ENCODE measurements around the gene TNS2.
A peak's percentile ranks its signal among the peaks of the same experiment; 100 is the strongest.

TNS2 gene

DNA sequence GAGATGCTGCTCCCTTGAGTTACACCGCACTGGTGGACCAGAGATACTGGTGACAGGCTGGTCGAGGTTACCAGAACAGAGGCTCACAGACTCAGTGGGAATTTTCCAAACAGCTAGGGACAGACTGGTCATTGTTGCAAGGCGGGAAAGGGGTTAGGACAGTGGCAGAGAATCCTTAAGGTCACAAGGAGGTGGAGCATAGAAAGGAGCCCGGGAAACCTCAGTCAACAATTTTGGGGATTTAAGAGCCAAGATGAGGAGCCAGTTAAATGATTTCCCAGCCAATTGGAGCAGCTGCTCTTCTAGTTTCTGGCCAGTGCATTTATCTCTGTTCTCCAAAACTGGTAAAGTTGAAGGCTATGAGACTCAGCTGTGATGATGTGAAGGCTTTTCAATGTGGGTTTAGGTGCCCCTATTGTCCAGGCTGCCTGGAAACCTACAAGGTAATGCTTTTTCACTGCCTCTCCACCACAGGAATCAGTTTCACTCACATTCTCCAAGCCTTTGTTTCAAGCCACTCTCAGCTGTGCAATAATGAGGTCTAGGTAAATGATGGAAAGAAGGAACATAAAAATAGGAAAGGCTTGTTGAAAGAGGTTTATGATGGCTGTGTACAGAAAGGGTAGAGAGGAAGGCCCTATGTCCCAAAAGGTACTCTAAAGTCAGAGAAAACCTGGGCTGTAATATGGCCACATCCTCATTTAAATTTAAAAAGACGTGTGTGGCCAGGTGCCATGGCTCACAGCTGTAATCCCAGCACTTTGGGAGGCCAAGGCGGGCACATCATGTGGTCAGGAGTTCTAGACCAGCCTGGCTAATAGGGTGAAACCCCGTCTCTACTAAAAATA lies 7.0 kb upstream of the TNS2 start:
- no peak for DNase-seq (ENCODE audit: low read depth)

DNA sequence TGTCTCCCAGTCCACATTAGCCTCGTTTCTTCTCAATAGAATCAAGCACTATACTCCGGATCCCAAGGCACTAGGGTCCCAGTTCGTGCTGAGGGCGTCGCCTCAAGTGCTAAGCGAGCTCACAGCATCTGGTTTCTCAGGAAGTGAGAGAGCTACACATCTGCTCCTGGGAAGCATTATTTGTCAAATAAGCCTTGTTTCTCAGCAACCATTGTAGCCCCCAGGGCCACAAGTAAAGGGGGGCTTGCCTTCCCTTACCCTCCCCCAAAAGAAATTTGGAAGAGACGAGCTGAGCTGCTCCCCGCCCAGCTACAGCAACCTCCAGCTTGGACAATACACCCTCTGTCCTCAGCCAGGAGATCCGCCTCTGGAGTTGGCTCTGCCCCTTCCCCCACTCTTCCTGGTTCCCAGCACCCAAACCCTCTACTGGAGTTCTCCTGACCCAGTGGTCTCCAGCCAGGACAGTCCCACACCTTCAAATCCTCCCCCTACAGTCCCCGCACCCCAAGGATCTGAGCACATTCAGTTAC lies 5.7 kb upstream of the TNS2 start:
- DNase-seq (ENCODE audit: low read depth), result no peak

DNA sequence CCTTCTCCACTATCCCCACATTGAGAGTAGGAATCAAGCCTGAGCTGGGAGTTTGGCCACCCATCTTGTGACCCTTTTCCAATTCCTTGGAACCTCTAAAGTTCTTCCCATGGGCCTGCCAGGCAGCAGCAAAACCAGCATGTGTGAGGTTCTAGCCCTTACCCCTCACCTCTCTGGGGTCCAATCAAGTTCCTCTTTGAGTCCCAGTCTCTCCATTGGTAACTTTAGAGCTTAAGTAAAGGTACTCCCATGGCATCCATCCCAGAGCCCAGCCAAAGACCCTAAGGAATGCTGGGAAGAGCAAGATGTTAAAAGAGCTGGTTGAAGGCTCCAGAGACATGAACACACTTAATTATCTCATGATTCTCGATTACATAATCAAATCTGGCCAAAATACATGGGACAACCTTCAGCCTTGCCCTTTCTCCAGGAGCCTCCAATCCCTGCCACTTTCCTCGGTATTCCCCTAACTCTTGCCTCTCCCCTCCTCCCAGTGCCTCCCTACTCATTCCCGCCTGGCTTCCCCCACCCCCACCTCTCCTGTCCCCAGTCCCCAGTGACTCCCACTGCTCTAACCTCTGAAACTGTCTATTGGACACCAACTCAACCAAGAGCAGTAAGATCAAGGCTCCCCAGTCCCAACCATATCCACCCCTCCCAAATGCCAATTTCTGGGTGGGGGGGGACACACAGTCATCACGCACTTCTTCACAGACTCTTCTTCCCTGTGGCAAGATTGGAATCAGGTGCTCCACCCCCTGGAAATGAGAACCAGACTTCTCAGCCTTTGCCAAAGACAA lies 4.8 kb upstream of the TNS2 start:
- no peak for DNase-seq (ENCODE audit: low read depth)

DNA sequence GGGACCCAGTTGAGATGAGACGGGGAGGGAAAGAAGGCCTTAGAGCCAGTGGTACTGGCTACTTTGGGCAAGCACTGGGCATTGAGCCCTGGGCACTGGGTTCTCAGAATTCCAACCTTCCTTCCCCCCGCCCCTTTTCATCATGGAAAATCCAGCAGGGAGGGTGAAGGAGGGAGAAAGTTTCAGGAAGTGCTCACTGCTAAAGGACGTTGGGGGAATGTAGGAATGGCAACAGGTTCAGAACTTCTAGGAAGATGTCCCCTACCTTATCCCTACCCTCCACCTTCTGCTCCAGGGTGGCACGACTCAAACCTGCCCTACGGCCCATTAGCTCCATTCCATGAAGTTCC lies 4.2 kb upstream of the TNS2 start:
- no peak for DNase-seq (ENCODE audit: low read depth)

DNA sequence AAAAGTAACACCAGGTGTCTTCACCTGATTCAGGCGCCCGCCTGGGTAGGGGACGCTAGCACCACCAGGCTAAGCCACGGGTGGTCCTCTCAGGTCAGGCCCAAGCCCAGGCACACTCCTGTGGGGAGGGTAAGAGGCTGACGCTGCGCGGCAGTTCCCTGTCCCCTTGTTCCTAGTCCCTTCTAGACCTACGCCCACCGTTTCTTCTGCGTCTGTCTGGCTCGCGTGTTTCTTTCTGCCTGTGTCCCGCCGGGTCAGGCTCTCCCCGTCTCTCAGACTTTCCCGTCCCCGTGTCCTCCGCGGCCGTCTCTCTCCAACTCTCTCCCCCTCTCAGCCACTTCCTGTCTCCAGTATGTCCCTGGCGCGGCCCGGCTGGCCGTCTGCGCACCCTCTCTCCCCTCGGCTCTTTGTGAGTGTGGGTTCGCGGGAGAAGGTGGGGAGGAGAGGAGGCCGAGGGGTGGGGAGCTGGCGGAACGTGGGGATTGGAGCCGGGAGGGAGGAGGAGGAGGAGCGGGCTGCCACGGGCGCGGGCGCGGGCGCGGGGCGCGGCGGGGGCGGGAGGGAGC lies 3.1 kb upstream of the TNS2 start:
- no peak for DNase-seq (ENCODE audit: low read depth)

DNA sequence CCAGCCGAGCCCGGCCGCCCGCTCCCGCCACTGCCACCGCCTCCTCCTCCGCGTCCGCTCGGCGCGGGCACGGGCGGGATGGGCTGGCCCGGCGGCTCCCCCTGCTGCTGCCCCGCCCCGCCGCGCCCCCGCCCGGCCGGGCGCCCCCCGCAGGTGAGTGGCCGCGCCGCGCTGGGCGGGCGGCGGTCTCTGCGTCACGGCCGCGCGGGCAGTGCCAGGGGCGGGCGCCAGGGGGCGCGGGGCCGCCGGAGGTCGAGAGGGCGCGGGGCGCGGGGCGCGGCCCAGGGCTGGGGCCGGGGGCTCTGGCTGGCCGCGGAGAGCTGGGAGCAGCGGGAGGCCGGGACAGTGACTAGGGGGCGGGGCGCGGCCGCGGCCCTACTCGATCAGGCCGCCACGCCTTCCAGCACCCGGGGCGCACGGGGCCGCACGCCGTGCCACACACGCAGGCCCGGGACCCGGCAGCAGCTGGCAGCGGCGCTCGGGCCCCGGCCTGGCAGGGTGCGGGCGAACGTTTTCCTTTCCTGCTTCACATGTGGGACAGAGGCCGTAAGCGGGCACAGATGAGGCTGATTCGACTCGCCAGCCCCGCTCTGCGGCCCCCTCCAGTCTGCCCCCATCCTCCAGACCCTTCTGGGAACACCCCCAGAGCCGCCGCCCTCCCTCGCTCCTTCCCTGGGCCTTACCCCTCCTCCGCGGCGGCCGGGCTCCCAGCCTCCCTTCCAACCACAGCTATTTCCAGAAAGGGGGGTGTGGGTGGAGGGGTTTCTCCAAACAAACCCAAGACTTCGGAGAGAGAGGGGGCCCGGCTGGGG lies 2.4 kb upstream of the TNS2 start:
- DNase-seq (ENCODE audit: low read depth), result peak; percentile 67

DNA sequence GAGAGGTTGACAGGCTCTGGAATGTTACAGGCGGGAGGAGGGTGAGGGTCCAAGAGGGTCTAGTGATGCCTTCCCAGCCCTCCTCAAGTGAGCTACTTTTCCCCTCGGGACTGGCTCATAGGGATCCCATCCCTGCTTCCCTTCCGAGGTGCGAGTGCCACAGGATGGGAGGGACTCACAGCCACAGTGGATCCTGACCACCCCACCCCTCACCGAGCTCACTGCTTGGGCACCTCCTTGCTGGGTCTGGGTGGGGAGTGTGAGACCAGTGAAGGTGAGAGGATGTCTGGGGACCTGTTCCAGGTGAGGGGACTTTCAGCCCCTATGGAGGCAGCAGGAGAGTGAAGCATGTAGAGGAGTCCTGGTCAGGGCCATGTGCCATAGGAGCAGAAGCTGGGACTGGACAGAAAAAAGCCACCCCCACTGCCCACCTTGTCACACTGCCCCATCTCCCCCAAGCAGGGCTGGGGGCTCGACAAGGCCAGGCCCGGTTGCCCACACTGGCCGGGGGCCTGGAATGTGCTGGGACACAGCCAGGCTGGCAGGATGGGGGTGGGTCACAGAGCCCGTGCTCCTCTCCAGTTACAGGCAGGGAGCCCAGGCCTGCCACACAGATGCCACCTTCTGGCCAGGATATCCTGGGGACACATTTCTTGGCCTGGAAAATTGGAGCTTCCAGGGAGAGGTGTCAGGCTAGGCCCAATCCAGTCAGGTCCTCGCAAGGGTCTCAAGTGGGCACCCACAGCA lies 1.7 kb upstream of the TNS2 start:
- DNase-seq (ENCODE audit: low read depth), result no peak

DNA sequence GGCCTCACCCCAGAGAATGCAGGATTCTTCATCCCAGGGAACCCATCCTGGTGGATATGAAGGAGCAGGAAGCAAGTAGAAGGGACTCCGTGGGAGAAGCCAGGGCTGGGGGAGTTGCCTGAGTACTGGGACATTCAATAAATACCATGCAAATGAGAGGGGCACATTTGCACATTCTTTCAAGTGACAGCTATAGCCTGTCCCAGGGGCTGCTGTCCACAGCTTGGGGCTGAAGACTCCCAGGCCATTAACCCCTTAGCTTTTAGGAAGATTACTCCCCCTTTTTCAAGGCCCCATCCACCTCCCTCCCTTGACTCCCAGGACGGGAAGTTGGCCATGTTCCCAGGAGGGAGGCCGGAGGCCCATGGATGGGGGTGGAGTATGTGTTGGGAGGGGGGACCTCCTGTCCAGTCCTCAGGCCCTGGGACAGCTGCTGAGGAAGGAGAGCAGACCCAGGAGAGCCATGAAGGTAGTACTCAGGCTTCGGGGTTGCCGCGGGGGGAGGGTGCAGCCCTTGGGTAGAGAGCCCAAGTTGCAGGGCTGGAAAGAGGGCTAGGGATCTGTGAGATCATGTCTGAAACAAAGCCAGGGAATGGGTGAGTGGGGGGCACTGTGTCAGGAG lies 974 bp upstream of the TNS2 start:
- no peak for DNase-seq (ENCODE audit: low read depth)

DNA sequence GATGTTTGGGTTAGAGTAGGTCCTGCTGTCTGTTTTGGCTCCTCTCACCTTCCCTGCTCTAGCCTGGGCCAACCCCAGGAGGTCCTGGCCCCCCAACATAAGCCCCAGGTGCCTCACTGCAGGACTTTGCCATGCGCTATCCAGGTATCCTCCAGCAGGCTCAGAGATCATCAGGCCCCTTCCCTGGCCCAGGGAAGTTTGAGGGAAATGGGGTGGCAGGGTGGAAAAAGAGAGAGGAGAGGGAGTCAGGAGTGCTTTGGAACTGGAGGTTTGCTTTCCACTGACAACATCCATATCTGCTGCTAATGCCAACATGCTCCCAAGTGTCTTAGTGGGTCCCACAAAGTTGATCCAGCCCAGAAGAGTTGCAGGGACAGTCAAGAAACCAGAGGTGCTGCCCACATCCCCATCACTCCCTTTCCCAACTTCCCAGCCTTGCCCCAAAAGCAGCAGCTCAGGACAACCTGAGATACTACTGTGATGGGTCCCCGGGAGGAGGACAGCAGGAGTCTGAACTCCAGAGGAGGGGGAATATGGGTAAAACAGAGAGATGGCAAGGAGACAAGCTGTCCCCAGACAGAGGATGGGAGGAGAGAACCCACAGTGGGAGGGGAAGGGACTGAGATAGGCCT lies 677 bp downstream of the TNS2 start:
- DNase-seq (ENCODE audit: low read depth), result no peak

DNA sequence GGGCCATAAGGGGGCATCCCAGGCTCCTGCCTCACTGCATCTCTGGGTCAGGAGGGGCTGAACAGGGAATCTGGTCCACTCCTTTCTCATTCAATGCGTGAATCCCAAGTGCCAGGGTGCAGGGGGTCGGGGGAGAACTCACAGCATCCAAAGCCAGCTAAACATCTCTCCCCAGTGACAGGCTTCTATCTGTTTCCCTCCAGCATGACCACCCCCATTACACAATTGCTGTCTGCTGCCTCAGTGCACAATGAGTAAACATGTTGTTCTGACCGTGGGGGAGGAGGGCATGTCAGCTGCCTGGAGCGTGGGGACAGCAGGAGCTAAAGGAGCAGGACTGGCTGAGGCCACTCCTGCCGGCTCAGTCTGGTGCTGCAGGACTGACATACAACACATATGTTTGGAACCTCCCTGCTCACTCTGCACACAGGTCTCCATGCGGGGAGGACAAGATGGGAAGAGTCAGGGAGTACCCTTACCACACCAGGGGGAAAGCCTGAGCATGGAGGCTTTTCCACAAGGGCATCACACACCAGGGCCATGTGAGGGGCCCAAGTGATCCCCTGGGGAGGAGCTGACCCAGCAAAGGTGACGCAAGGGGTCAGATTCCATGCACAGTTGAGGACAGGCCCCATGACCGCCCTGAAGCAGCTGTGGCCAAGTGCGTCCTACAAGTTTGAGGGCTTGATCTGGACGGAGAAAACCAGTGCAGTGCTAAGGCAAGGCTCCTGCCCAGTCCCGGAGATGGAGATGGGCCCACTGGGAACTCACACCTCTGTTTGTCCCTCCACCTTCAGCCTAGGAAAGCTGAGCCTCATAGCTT lies 1.4 kb downstream of the TNS2 start:
- no peak for DNase-seq (ENCODE audit: low read depth)

DNA sequence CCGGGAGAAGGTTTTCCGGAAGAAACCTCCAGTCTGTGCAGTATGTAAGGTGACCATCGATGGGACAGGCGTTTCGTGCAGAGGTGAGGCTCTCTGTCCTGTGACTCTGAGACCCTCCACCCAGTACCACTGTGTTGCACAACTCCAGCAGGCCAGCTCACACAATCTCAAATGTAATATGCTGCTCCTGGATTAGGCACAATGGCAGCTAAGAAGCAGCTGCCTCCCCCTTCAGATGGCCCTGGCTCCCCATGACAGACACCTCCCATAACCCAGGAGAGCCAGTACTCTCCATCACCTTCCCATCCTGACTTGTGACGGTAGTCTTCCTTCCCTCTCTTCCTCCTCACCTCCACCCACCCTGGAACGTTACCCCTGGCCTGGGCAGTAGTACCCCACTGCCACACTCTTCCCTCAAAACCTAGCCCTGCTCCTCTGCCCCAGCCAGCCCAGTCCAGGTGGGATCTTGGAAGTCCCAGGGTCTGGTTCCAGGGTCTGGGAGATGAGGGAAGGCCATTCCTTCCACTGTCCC lies 2.1 kb downstream of the TNS2 start:
- no peak for DNase-seq (ENCODE audit: low read depth)

DNA sequence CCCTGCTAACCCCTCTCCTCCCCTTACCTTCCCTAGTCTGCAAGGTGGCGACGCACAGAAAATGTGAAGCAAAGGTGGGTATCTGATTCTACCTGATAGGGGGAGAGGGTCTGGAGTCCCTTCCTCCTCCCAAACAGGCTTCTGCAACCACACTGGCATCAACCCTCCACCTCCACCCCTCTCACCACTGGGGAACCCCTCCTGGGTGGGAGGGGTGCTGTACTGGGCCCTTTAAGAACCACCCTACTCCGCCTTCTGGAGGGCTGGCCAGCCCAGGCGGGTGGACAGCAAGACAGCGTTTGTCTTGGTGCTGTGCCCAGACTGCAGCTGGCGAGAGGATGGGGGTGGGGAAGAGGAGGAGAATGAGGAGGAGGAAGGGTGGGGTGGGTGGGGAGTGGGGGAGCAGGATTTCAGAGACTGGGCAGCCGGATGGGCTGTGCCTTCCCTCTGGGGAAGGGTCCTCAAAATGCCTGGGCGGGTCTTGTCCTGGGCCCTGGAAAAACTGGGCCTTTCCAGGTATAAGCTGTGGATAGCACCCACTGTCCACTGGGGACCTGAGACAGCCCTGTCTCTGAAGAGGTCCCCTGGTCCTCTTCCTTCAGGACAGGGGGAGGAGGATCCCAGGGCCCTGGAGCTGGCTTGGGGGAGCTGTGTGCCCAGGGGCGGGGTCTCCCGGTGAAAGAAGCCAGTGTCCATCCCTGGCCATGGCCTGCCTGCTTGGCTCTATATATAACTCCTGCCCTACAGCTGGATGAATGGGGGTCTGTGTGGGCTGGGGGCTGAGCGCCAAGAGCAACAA lies 2.8 kb downstream of the TNS2 start:
- no peak for DNase-seq (ENCODE audit: low read depth)

DNA sequence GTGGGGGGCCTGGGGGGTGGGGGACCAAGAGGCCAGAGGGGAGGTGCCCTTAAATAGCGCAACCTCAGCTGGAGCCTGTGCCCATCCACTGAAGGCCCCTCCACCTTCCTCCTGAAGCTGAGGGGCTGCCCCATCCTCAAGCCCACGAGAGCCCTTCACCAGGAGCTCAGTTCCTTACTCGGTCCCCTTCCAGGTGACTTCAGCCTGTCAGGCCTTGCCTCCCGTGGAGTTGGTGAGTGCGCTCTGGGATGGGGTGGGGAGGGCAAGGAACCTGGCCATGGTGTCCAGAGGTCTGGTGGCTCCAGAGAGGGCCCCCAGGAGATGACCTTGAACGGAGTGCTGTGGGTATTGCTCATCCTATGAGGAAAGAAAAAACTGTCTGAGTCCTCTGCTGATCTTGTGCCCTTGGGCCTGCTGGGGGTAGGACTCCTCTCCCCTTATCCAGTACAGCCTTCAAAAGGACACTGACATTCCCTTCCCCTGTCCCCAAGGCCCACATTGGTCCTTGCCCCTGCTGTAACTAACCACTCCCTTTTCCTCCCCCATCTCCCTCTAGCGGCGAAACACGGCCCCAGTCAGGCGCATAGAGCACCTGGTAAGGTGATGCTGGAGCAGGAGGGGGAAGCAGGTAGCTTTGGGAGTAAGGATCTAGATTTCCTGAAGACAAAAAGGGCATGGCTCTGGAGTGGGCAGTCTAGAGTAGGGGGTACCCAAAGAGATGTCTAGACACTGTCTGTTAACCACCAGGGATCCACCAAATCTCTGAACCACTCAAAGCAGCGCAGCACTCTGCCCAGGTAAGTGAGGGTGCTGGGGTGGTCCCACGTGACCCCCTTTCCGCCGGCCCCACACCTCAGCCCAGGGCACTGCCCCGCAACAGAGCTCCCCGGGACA lies 3.6 kb downstream of the TNS2 start:
- peak; percentile 35 for DNase-seq (ENCODE audit: low read depth)

DNA sequence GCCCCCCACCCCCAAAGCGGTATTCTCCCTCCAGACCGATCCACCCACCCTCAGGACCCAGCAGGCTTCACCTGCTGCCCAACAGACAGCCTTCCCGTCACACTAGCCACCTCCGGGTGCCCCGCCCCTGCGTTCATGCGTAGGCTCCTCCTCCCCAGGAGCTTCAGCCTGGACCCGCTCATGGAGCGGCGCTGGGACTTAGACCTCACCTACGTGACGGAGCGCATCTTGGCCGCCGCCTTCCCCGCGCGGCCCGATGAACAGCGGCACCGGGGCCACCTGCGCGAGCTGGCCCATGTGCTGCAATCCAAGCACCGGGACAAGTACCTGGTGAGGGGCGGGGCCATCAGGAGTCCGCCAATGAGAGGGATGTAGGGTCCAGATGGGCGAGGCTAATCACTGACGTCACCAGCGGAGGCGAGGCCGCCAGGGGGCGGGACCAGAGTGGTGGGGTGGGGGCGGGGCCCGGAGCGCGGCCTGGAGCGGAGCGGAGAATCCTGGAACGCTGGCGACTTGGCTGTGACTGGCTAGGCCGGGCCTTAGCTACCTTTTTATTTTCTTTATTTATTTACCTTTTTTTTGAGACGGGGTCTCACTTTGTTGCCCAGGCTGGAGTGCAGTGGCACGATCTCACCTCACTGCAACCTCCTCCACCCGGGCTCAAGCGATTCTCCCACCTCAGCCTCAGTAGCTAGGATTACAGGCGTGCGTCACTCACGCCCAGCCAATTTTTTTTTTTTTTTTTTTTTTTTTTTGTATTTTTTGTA lies 4.4 kb downstream of the TNS2 start:
- DNase-seq (ENCODE audit: low read depth), result peak; percentile 88

DNA sequence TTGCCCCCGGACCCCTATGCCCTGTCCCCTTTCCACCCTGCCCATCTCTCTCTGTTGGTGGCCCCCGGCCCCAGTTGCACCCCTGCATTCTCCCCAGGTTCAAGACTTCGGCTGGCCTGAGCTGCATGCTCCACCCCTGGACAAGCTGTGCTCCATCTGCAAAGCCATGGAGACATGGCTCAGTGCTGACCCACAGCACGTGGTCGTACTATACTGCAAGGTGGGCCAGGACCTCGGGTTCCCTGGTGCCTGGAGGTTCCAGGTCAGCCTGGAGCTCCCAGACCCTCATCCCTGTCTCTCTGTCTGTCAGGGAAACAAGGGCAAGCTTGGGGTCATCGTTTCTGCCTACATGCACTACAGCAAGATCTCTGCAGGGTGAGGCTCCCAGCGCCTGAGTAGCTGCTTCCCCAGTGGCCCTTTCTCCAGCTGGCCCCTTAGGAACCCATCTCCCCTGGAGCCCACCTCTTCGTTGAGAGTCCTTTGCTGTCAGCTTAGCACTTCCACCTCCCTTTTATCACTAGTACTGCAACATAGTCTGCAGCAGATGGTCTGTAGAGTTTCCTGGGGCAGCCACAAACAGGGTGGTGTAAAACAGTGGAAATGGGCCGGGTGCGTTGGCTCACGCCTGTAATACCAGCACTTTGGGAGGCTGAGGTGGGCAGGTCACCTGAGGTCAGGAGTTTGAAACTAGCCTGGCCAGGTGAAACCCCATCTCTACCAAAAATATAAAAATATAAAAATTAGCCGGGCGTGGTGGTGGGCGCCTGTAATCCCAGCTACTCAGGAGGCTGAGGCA lies 5.8 kb downstream of the TNS2 start:
- no peak for DNase-seq (ENCODE audit: low read depth)

DNA sequence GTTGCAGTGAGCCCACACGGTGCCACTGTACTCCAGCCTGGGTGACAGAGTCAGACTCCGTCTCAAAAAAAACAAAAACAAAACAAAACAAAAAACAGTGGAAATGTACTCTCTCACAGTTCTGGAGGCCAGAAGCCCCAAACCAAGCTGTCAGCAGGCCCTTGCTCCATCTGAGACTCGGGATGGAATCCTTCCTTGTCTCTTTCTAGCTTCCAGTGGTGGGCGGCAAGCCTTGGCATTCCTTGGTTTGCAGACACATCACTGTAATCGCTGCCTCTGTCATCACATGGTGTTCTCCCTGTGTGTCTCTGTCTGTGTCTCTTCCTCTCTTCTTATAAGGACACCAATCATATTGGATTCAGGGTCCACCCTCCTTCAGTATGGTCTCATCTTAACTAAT lies 6.4 kb downstream of the TNS2 start:
- DNase-seq (ENCODE audit: low read depth), result no peak
